Heart right ventricle (tissue), 16 donors: ENCODE measurements around the gene LRRC8B. TPM values are rescaled to one million over a fixed set of nuclear protein-coding genes. Genes with fewer than 3 reads are reported as not detected.

Experiments
- ATAC-seq, 8 donors: fragments of 200-7000 bp; cut with Tn5 transposase; one replicate each; pipeline ENCODE4 v1.9.1; 2020; ENCODE audit warnings: mild to moderate bottlenecking in 8 of 8, moderate library complexity in 8 of 8, moderate number of reproducible peaks in 1 of 8
- DNase-seq, 2 donors: peaks; one replicate each; pipeline ENCODE4 v3.0.0-alpha.2; 2020
- H3K27ac ChIP-seq, 10 donors: fragments of 200-600 bp; sonication (generic) in 2 of 10; one replicate each; pipeline versions ENCODE4 v1.5.0 to v1.8.0; 2020 to 2022; ENCODE audit warnings: mild to moderate bottlenecking in 3 of 10
- H3K27me3 ChIP-seq, 7 donors: fragments of 200-600 bp; one replicate each; pipeline ENCODE4 v1.8.0; 2021 to 2022; ENCODE audit warnings: mild to moderate bottlenecking in 2 of 7
- H3K36me3 ChIP-seq, 9 donors: fragments of 200-600 bp; sonication (generic) in 1 of 9; one replicate each; pipeline versions ENCODE4 v1.5.0 to v1.8.0; 2020 to 2022; ENCODE audit warnings: mild to moderate bottlenecking in 2 of 9
- H3K4me1 ChIP-seq, 9 donors: fragments of 200-600 bp; sonication (generic) in 1 of 9; one replicate each; pipeline versions ENCODE4 v1.5.0 to v1.8.0; 2020 to 2022; ENCODE audit warnings: mild to moderate bottlenecking in 4 of 9
- H3K4me3 ChIP-seq, 10 donors: fragments of 200-600 bp; sonication (generic) in 2 of 10; one replicate each; pipeline versions ENCODE4 v1.5.0 to v1.8.0; 2020 to 2022; ENCODE audit warnings: mild to moderate bottlenecking in 7 of 10, moderate library complexity in 2 of 10
- H3K9me3 ChIP-seq, 11 donors: fragments of 200-600 bp in 10 of 11; sonication (generic) in 2 of 11; one replicate each; pipeline versions ENCODE4 v1.5.0 to v1.8.0; 2013 to 2022; ENCODE audit warnings: mild to moderate bottlenecking in 2 of 11, control low read depth in 1 of 11, moderate library complexity in 1 of 11
- CTCF ChIP-seq, 9 donors: fragments of 200-600 bp; sonication (generic) in 2 of 9; IDR thresholded peaks; one replicate each; pipeline versions ENCODE4 v1.5.0 to v1.8.0; 2021 to 2022; ENCODE audit warnings: antibody characterized with exemption in 9 of 9, mild to moderate bottlenecking in 5 of 9, moderate library complexity in 1 of 9
- WGBS, 2 donors: extraction: QIAGEN DNeasy Blood & Tissue Kit; methylation state at CpG; one replicate each; pipeline ENCODE4 v1.1.7; 2013; ENCODE audit warnings: inconsistent platforms in 1 of 2; 5-methylcytosine and 5-hydroxymethylcytosine counted together
- intact Hi-C, 10 donors: fragments of 100-400 bp; cut with DNase I; formaldehyde crosslinking; loops; one replicate each; pipeline versions ENCODE4 v1.11.1 to v1.14.2; 2022
- polyA plus RNA-seq, 2 donors: library from polyadenylated mRNA; stranded (reverse); fragments of 200-250 nt; gene quantifications; one replicate each; pipeline ENCODE4 v1.2.3, GENCODE V29; 2013
- total RNA-seq, 10 donors: library from RNA; stranded (reverse); fragmentation: NEBNext Ultra II Directional in 3 of 10; extraction: Animal tissue kit (Norgen Biotek cat#: 25700) in 3 of 10; gene quantifications; one replicate each; pipeline versions ENCODE4 v1.2.1 to v1.2.4, GENCODE V29; 2021 to 2023
- donor health status: Arrhythmogenic right ventricular cardiomyopathy.
- donor health status: ischemic (EF 13 %, LVEDD 7.1; RV severe dilation, severe dysfunction).
- donor health status: healthy with polysubstance abuse.
- donor health status: DM: no; HTN: yes; CAD: no.
- donor health status: DM: no; HTN: no; CAD: no.
- donor health status: ischemic (EF 25% LVEDD 6.9; RV normal size, moderate dysfunction).
- donor health status: ischemic (EF 25% LVEDD 5.7; RV mildly dilated, moderate dysfunction).
- donor health status: healthy.
- donor health status: DM: yes; HTN: yes; CAD: no.
- donor health status: Ischemic cardiomyopathy.
- donor health status: ischemic (EF 35%, LVEDD 5.7; RV mildly dilated, moderate dysfunction).
- donor health status: nonischemic (EF 11% LVEDD 7.7; RV severe dilation, severe dysfunction).
- donor health status: DM: yes; HTN: yes; CAD: no.
- donor health status: PGD.
- donor health status: ischemic (EF 29% LVEDD 5.4; RV normal size, mild dysfunction).
- donor health status: nonischemic (EF 23%, LVEDD 6.1; RV moderate dilation, normal function).

Gene LRRC8B
- total and polyA plus RNA-seq, 12 donors, result 1.7 to 6.6 (median 4.2) TPM

- Histone ChIP-seq H3K4me3 (no peak overlapping the region), H3K27ac (no peak overlapping the region), H3K4me1 (peaks cover 0 to 77% (median 40%) of the 10 kb centered on the region in 9 donors), H3K9me3 (no peaks in the 10 kb centered on the region), H3K36me3 (no peaks in the 10 kb centered on the region), H3K27me3 (no peaks in the 10 kb centered on the region)
- DNase-seq (no peak), ATAC-seq (no peak)
- no peak for TF ChIP-seq CTCF (IDR thresholded peaks at IDR 0.05)
- intact Hi-C loops, result no loop called here
- 79 to 81% methylated on average over 5 of the region's 5 CpGs for WGBS, 2 donors
Measured at GRCh38 chr1:89550995-89551394, 26.4 kb downstream of the LRRC8B start.

- ATAC-seq, result no peak
Measured at GRCh38 chr1:89552471-89553081, 27.9 kb downstream of the LRRC8B start.

GRCh38 chr1:89553157-89553556 lies 28.5 kb downstream of the LRRC8B start:
- no peaks in the 10 kb centered on the region for H3K36me3 ChIP-seq
- H3K4me3 ChIP-seq, result no peak overlapping the region
- intact Hi-C loops, result no loop called here
- DNase-seq, result no peak
- TF ChIP-seq CTCF (IDR thresholded peaks at IDR 0.05), result no peak
- H3K27ac ChIP-seq, result peak overlapping the region in 4 of 10 donors; percentile 35 to 75 (median 47)
- 92 to 96% methylated on average over 1 of the region's 1 CpG for WGBS, 2 donors
- H3K9me3 ChIP-seq, result no peaks in the 10 kb centered on the region
- peaks cover 0 to 70% (median 21%) of the 10 kb centered on the region in 9 donors for H3K4me1 ChIP-seq
- ATAC-seq, result no peak
- H3K27me3 ChIP-seq, result no peaks in the 10 kb centered on the region

More at GRCh38 chr1:89552471-89553081, 27.9 kb downstream of the LRRC8B start:
- Histone ChIP-seq H3K27me3 (no peaks in the 10 kb centered on the region), H3K4me1 (peaks cover 0 to 76% (median 27%) of the 10 kb centered on the region in 9 donors), H3K9me3 (no peaks in the 10 kb centered on the region), H3K27ac (peak overlapping the region in 5 of 10 donors; percentile 0 to 75 (median 42)), H3K36me3 (no peaks in the 10 kb centered on the region), H3K4me3 (peak overlapping the region in 4 of 10 donors; percentile 13 to 27 (median 22))
- WGBS, 2 donors, result 42 to 65% methylated on average over 2 of the region's 2 CpGs
- no peak for DNase-seq
- no peak for TF ChIP-seq CTCF (IDR thresholded peaks at IDR 0.05)
- intact Hi-C loops, result no loop called here

GRCh38 chr1:89555550-89555949 lies 30.9 kb downstream of the LRRC8B start:
- no peaks in the 10 kb centered on the region for H3K9me3 ChIP-seq
- H3K4me1 ChIP-seq, result peaks cover 0 to 57% (median 19%) of the 10 kb centered on the region in 9 donors
- no peak overlapping the region for H3K27ac ChIP-seq
- peak in 2 of 8 donors; percentile 29 to 70 for ATAC-seq
- DNase-seq, result no peak
- no peak for TF ChIP-seq CTCF (IDR thresholded peaks at IDR 0.05)
- intact Hi-C loops, result no loop called here
- H3K36me3 ChIP-seq, result peaks cover 0 to 6% (median 0%) of the 10 kb centered on the region in 9 donors
- WGBS, 2 donors, result 47 to 60% methylated on average over 2 of the region's 2 CpGs
- no peaks in the 10 kb centered on the region for H3K27me3 ChIP-seq
- no peak overlapping the region for H3K4me3 ChIP-seq
